Adrenal gland (tissue), 12 donors: ENCODE measurements around the gene AKT3. TPM values are rescaled to one million over a fixed set of nuclear protein-coding genes. Genes with fewer than 3 reads are reported as not detected.

Experiments used
- DNase-seq, 7 donors: peaks; one replicate each; pipeline ENCODE4 v3.0.0-alpha.2; 2019 to 2020
- H3K27ac ChIP-seq, 5 donors: fragments of 200-600 bp; sonication (generic) in 4 of 5; 1 replicate in 3 of 5; 2 replicates in 2 of 5; pipeline versions ENCODE4 v1.5.1 to v1.8.0; 2016 to 2020; ENCODE audit warnings: mild to moderate bottlenecking in 1 of 5
- H3K27me3 ChIP-seq: fragments of 200-600 bp; 2 replicates; pipeline ENCODE4 v1.8.0; 2021
- H3K36me3 ChIP-seq, 2 donors: fragments of 200-600 bp; replicated peaks in 1 of 2; 1 replicate in 1 of 2; 2 replicates in 1 of 2; pipeline versions ENCODE4 v1.5.1 to v1.8.0; 2018 to 2022
- H3K4me1 ChIP-seq, 2 donors: fragments of 200-600 bp; replicated peaks in 1 of 2; 1 replicate in 1 of 2; 2 replicates in 1 of 2; pipeline versions ENCODE4 v1.5.1 to v1.8.0; 2018 to 2021
- H3K4me3 ChIP-seq, 4 donors: fragments of 200-600 bp; sonication (generic) in 3 of 4; one replicate each; pipeline ENCODE4 v1.5.1; 2016 to 2018
- H3K9me3 ChIP-seq, 3 donors: fragments of 200-600 bp; sonication (generic) in 1 of 3; replicated peaks in 1 of 3; 1 replicate in 2 of 3; 2 replicates in 1 of 3; pipeline versions ENCODE4 v1.5.1 to v1.8.0; 2016 to 2021
- POLR2A ChIP-seq, 2 donors: fragments of 450-650 bp; IDR thresholded peaks; one replicate each; pipeline ENCODE4 v1.6.1; 2017; ENCODE audit warnings: antibody characterized with exemption in 2 of 2, mild to moderate bottlenecking in 2 of 2, moderate library complexity in 1 of 2
- WGBS, 4 donors: extraction: QIAGEN DNeasy Blood & Tissue Kit in 2 of 4; methylation state at CpG; one replicate each; pipeline versions ENCODE4 v1.1.5 to v1.1.7; 2013 to 2017; 5-methylcytosine and 5-hydroxymethylcytosine counted together
- intact Hi-C, 2 donors: fragments of 100-400 bp; cut with DNase I; formaldehyde crosslinking; loops; one replicate each; pipeline versions ENCODE4 v1.14.1 to v1.15.0; 2022 to 2023
- polyA plus RNA-seq, 3 donors: library from polyadenylated mRNA; stranded (reverse); fragments of 200-250 nt in 2 of 3; fragments of 350-450 nt in 1 of 3; fragmentation: Illumina TruSeq in 1 of 3; extraction: RNeasy Lipid Tissue Mini Kit (QIAGEN cat#74804) in 1 of 3; gene quantifications; one replicate each; pipeline ENCODE4 v1.2.3, GENCODE V29; 2013 to 2014
- total RNA-seq, 9 donors: library from RNA; depleted of rRNA in 4 of 9; stranded (reverse); fragments of >200 nt in 4 of 9; fragments of 120-200 nt in 1 of 9; fragmentation: NEBNext Ultra II Directional in 1 of 9; extraction: Animal tissue kit (Norgen Biotek cat#: 25700) in 1 of 9; gene quantifications; one replicate each; pipeline versions ENCODE4 v1.1.0 to v1.2.4, GENCODE V29; 2013 to 2023
- TF ChIP-seq, protein P1 (sequence below), 6 experiments: fragments of 450-650 bp in 4 of 6; fragments of 200-600 bp in 2 of 6; sonication (generic) in 1 of 6; IDR thresholded peaks; 1 replicate in 5 of 6; 2 replicates in 1 of 6; pipeline versions ENCODE4 v1.5.1 to v1.8.0; 2016 to 2021; ENCODE audit warnings: antibody characterized with exemption in 6 of 6, mild to moderate bottlenecking in 2 of 6, moderate library complexity in 1 of 6
- donor health status: healthy with polysubstance abuse.
- donor health status: Bipolar disorder and iron deficiency.
- donor health status: DM: yes; HTN: yes; CAD: no.
- donor health status: DM: no; HTN: no; CAD: no.
- donor health status: DM: no; HTN: no; CAD: no.
- donor health status: DM: yes; HTN: yes; CAD: no.

Gene AKT3
- total and polyA plus RNA-seq, 12 donors = 11.4 to 82.3 (median 32.4) TPM

DNA sequence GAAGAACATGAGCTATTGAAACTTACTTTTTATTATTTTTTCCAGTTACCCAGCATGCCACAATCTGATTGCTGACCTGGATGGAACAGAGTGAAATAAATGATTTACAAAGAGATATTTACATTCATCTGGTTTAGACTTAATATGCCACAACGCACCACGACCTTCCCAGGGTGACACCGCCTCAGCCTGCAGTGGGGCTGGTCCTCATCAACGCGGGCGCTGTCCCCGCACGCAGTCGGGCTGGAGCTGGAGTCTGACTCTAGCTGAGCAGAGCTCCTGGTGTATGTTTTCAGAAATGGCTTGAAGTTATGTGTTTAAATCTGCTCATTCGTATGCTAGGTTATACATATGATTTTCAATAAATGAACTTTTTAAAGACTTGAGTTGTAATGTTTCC is 350.3 kb downstream of the AKT3 start:
- WGBS, 4 donors = 95 to 97% (median 96%) methylated on average over 10 of the region's 10 CpGs

DNA sequence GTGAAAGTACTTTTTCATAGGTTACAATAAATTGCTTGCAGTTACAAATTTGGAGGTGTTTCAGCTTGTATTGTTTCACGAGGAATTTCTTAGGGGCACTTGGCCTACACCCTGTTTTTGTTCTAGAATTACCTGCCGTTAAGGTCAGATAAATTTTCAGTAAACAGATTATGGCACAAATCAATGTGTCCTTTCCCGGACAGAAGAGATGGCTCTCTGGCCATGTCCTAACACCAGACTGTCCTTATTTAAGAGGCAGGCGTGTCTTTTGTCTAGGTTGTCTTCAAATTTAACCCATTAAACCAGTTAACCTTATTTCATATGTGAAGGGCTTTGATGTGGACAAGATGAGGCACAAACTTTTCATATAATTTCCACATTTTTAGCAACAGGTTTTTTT is 350.8 kb downstream of the AKT3 start:
- Histone ChIP-seq H3K4me3 (no peak overlapping the region), H3K27me3 (no peaks in the 10 kb centered on the region), H3K36me3 (no peaks in the 10 kb centered on the region), H3K9me3 (no peaks in the 10 kb centered on the region), H3K4me1 (peaks cover 0 to 14% of the 10 kb centered on the region in 2 donors), H3K27ac (no peak overlapping the region)
- 79 to 89% (median 88%) methylated on average over 4 of the region's 4 CpGs for WGBS, 4 donors
- peak in 1 of 7 donors; percentile 6 for DNase-seq
- TF ChIP-seq POLR2A (IDR thresholded peaks at IDR 0.05) = no peak
- TF ChIP-seq, protein P1, sequence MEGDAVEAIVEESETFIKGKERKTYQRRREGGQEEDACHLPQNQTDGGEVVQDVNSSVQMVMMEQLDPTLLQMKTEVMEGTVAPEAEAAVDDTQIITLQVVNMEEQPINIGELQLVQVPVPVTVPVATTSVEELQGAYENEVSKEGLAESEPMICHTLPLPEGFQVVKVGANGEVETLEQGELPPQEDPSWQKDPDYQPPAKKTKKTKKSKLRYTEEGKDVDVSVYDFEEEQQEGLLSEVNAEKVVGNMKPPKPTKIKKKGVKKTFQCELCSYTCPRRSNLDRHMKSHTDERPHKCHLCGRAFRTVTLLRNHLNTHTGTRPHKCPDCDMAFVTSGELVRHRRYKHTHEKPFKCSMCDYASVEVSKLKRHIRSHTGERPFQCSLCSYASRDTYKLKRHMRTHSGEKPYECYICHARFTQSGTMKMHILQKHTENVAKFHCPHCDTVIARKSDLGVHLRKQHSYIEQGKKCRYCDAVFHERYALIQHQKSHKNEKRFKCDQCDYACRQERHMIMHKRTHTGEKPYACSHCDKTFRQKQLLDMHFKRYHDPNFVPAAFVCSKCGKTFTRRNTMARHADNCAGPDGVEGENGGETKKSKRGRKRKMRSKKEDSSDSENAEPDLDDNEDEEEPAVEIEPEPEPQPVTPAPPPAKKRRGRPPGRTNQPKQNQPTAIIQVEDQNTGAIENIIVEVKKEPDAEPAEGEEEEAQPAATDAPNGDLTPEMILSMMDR (IDR thresholded peaks at IDR 0.05) = no peak
- intact Hi-C loops = no loop called here

More for the DNA sequence above, 350.3 kb downstream of the AKT3 start:
- intact Hi-C loops = no loop called here
- H3K4me3 ChIP-seq = no peak overlapping the region
- H3K27ac ChIP-seq = no peak overlapping the region
- peaks cover 0 to 3% of the 10 kb centered on the region in 2 donors for H3K36me3 ChIP-seq
- DNase-seq = peak in 1 of 7 donors; percentile 15
- H3K9me3 ChIP-seq = no peaks in the 10 kb centered on the region
- no peaks in the 10 kb centered on the region for H3K27me3 ChIP-seq
- H3K4me1 ChIP-seq = peaks cover 0 to 14% of the 10 kb centered on the region in 2 donors
- no peak for TF ChIP-seq POLR2A (IDR thresholded peaks at IDR 0.05)
- TF ChIP-seq, protein P1 (IDR thresholded peaks at IDR 0.05) = no peak

DNA sequence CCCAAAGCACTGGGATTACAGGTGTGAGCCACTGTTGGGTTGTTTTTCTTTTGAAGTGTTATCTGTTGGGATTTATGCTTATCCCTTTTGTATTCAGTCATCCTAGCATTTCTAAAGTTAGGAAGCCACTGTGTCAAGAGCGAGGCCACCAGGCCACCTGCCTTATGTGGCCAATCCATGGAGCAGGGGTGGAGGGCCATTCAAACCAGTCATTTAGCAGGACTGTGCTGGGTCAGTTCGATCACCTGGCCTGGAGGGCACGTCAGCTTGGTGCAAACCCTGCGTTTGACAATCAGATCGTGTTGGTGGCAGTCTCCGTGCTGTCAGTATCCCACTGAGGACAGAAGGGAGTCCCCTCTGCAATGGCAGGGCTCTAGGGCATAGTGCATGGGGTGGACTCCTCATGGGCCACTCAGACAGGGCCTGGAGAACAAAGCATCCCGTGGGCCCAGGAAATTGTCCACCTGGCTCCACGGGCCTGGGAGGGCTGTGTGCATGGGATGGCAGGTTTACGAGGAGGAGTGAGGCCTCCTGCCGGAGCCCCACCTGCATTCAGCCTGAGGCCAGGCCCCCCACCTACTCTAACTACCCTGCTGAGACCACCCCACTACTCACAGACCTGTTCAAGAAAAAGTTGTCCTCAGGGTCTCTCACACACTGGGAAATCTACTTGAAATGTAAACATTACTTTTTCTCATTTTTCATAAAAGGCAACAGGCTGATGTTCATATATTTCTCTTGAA is 351.9 kb downstream of the AKT3 start:
- H3K27me3 ChIP-seq = no peaks in the 10 kb centered on the region
- WGBS, 4 donors = 95 to 100% (median 97%) methylated on average over 5 to 10 of the region's 10 CpGs
- H3K4me1 ChIP-seq = peaks cover 0 to 14% of the 10 kb centered on the region in 2 donors
- no peaks in the 10 kb centered on the region for H3K9me3 ChIP-seq
- no peaks in the 10 kb centered on the region for H3K36me3 ChIP-seq
- peak in 1 of 7 donors; percentile 13 for DNase-seq
- TF ChIP-seq POLR2A (IDR thresholded peaks at IDR 0.05) = no peak
- TF ChIP-seq, protein P1 (IDR thresholded peaks at IDR 0.05) = no peak
- no peak overlapping the region for H3K4me3 ChIP-seq
- intact Hi-C loops = no loop called here
- H3K27ac ChIP-seq = no peak overlapping the region

DNA sequence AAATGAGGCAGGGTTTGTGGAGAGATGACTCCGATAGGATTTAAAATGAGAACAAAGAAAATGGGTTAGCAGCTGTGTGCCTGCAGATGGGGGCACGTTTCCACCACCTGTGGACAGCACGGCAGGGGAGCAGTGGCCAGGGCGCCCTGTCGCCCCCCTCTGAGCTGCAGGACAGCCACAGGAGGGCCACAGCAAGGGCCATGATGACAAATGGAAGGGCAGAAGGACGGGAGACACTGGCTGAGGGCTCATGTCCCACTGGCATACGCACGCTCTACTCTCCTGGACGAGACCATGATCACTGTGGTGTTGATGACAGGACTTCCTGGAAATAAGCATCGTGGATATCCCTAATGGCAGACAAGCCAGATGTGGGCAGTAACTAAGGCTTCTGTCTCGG is 353.2 kb downstream of the AKT3 start:
- Histone ChIP-seq H3K9me3 (no peaks in the 10 kb centered on the region), H3K4me3 (no peak overlapping the region), H3K4me1 (peaks cover 0 to 14% of the 10 kb centered on the region in 2 donors), H3K27ac (peak overlapping the region in 1 of 5 donors; percentile 80), H3K36me3 (no peaks in the 10 kb centered on the region), H3K27me3 (no peaks in the 10 kb centered on the region)
- 87 to 96% (median 95%) methylated on average over 8 to 11 of the region's 11 CpGs for WGBS, 4 donors
- TF ChIP-seq, protein P1 (IDR thresholded peaks at IDR 0.05) = no peak
- no peak for TF ChIP-seq POLR2A (IDR thresholded peaks at IDR 0.05)
- intact Hi-C loops = no loop called here
- peak in 1 of 7 donors; percentile 17 for DNase-seq
